ENCODE data around the gene SMKR1. TPM values are rescaled to one million over a fixed set of nuclear protein-coding genes. Genes with fewer than 3 reads are reported as not detected.

SMKR1 gene
- total and polyA plus RNA-seq, 8 donors, result 0.70 to 0.76 TPM; not detected in 6

- no peaks in the 10 kb centered on the region for H3K36me3 ChIP-seq
- WGBS, 5 donors, result 77 to 86% (median 86%) methylated on average over 10 of the region's 10 CpGs
- no peak overlapping the region for H3K27ac ChIP-seq
- no peak for DNase-seq
- H3K9me3 ChIP-seq, result no peaks in the 10 kb centered on the region
- no peak for TF ChIP-seq CTCF (IDR thresholded peaks at IDR 0.05)
- TF ChIP-seq POLR2AphosphoS5 (IDR thresholded peaks at IDR 0.05), result no peak
- no peak for TF ChIP-seq EP300 (IDR thresholded peaks at IDR 0.05)
- no peak for TF ChIP-seq POLR2A (IDR thresholded peaks at IDR 0.05)
- intact Hi-C loops (cut with DNase I; ENCODE audit: low total_unique reads), result no loop called here
- H3K27me3 ChIP-seq, result peaks cover 0 to 3% (median 0%) of the 10 kb centered on the region in 3 donors
- no peak overlapping the region for H3K4me3 ChIP-seq
- no peaks in the 10 kb centered on the region for H3K4me1 ChIP-seq
Measured at GRCh38 chr7:129513546-129513945, 11.2 kb downstream of the SMKR1 start.

GRCh38 chr7:129514683-129515082 lies 12.4 kb downstream of the SMKR1 start:
- H3K36me3 ChIP-seq, result no peaks in the 10 kb centered on the region
- H3K9me3 ChIP-seq, result no peaks in the 10 kb centered on the region
- 41 to 66% (median 62%) methylated on average over 4 of the region's 4 CpGs for WGBS, 5 donors
- H3K27me3 ChIP-seq, result peaks cover 0 to 3% (median 0%) of the 10 kb centered on the region in 3 donors
- no peak overlapping the region for H3K27ac ChIP-seq
- DNase-seq, result no peak
- no peaks in the 10 kb centered on the region for H3K4me1 ChIP-seq
- TF ChIP-seq POLR2AphosphoS5 (IDR thresholded peaks at IDR 0.05) (no peak), CTCF (IDR thresholded peaks at IDR 0.05) (no peak), EP300 (IDR thresholded peaks at IDR 0.05) (no peak), POLR2A (IDR thresholded peaks at IDR 0.05) (no peak)
- intact Hi-C loops (cut with DNase I; ENCODE audit: low total_unique reads), result no loop called here
- H3K4me3 ChIP-seq, result no peak overlapping the region

- TF ChIP-seq POLR2A (IDR thresholded peaks at IDR 0.05), result no peak
- no peak for TF ChIP-seq POLR2AphosphoS5 (IDR thresholded peaks at IDR 0.05)
- Histone ChIP-seq H3K4me3 (no peak overlapping the region), H3K36me3 (no peaks in the 10 kb centered on the region), H3K27me3 (peaks cover 0 to 3% (median 0%) of the 10 kb centered on the region in 3 donors), H3K27ac (no peak overlapping the region), H3K4me1 (no peaks in the 10 kb centered on the region), H3K9me3 (no peaks in the 10 kb centered on the region)
- WGBS, 5 donors, result 62 to 77% (median 71%) methylated on average over 4 of the region's 4 CpGs
- no peak for DNase-seq
- intact Hi-C loops (cut with DNase I; ENCODE audit: low total_unique reads), result no loop called here
Measured at GRCh38 chr7:129515381-129515780, 13.1 kb downstream of the SMKR1 start.

GRCh38 chr7:129517931-129518330 lies 15.6 kb downstream of the SMKR1 start:
- no peaks in the 10 kb centered on the region for H3K36me3 ChIP-seq
- H3K27ac ChIP-seq, result no peak overlapping the region
- H3K9me3 ChIP-seq, result no peaks in the 10 kb centered on the region
- intact Hi-C loops (cut with DNase I; ENCODE audit: low total_unique reads), result no loop called here
- DNase-seq, result no peak
- H3K4me3 ChIP-seq, result no peak overlapping the region
- peaks cover 0 to 21% (median 6%) of the 10 kb centered on the region in 3 donors for H3K27me3 ChIP-seq
- no peaks in the 10 kb centered on the region for H3K4me1 ChIP-seq
- 74 to 83% (median 81%) methylated on average over 6 of the region's 6 CpGs for whole genome bisulfite sequencing, 5 donors
- TF ChIP-seq CTCF (IDR thresholded peaks at IDR 0.05) (no peak), EP300 (IDR thresholded peaks at IDR 0.05) (no peak), POLR2AphosphoS5 (IDR thresholded peaks at IDR 0.05) (no peak), POLR2A (IDR thresholded peaks at IDR 0.05) (no peak)

- H3K27ac ChIP-seq, result no peak overlapping the region
- no peak for TF ChIP-seq CTCF (IDR thresholded peaks at IDR 0.05)
- TF ChIP-seq EP300 (IDR thresholded peaks at IDR 0.05), result no peak
- no peak for TF ChIP-seq POLR2AphosphoS5 (IDR thresholded peaks at IDR 0.05)
- TF ChIP-seq POLR2A (IDR thresholded peaks at IDR 0.05), result no peak
- peaks cover 0 to 27% (median 7%) of the 10 kb centered on the region in 3 donors for H3K27me3 ChIP-seq
- H3K36me3 ChIP-seq, result no peaks in the 10 kb centered on the region
- 27 to 57% (median 36%) methylated on average over 5 of the region's 5 CpGs for WGBS, 5 donors
- H3K9me3 ChIP-seq, result no peaks in the 10 kb centered on the region
- H3K4me1 ChIP-seq, result no peaks in the 10 kb centered on the region
- intact Hi-C loops (cut with DNase I; ENCODE audit: low total_unique reads), result no loop called here
- DNase-seq, result no peak
- no peak overlapping the region for H3K4me3 ChIP-seq
Measured at GRCh38 chr7:129519464-129519863, 17.1 kb downstream of the SMKR1 start.
